ENCODE results near the gene RSPH9.

GRCh38 chr6:43624786-43625288, 20.0 kb upstream of the RSPH9 start:
- TF ChIP-seq CTCF (IDR thresholded peaks at IDR 0.05) (no peak), POLR2A (IDR thresholded peaks at IDR 0.05) (no peak)
